ENCODE data around the gene GSTM4.

GSTM4 gene

GRCh38 chr1:109655615-109656519 lies at the start of gene GSTM4:
GSTM4 (plus strand) TSS chr1:109656099; CDS start chr1:109656390, 291 bp downstream.
- peak; percentile 26 for DNase-seq (ENCODE audit: low read depth, low spot score)

GRCh38 chr1:109609881-109610280 lies 46.0 kb upstream of the GSTM4 start:
- no peak for DNase-seq (ENCODE audit: low read depth, low spot score)

GRCh38 chr1:109610609-109611307 lies 45.1 kb upstream of the GSTM4 start:
- no peak for DNase-seq (ENCODE audit: low read depth, low spot score)

GRCh38 chr1:109611308-109611990 lies 44.5 kb upstream of the GSTM4 start:
- DNase-seq (ENCODE audit: low read depth, low spot score), result no peak

GRCh38 chr1:109613361-109614147 lies 42.3 kb upstream of the GSTM4 start:
- DNase-seq (ENCODE audit: low read depth, low spot score), result no peak

- no peak for DNase-seq (ENCODE audit: low read depth, low spot score)
Measured at GRCh38 chr1:109615879-109616278, 40.0 kb upstream of the GSTM4 start.

- DNase-seq (ENCODE audit: low read depth, low spot score), result no peak
Measured at GRCh38 chr1:109616391-109616790, 39.5 kb upstream of the GSTM4 start.

- no peak for DNase-seq (ENCODE audit: low read depth, low spot score)
Measured at GRCh38 chr1:109617291-109617801, 38.6 kb upstream of the GSTM4 start.

GRCh38 chr1:109618661-109619575 lies 37.0 kb upstream of the GSTM4 start:
- DNase-seq (ENCODE audit: low read depth, low spot score), result no peak

- DNase-seq (ENCODE audit: low read depth, low spot score), result peak; percentile 37
Measured at GRCh38 chr1:109619576-109620400, 36.1 kb upstream of the GSTM4 start, which contains the start of the genes AMPD2 and GNAT2. AMPD2 (plus strand) TSS chr1:109619837; CDS start chr1:109621176, 1,339 bp downstream. GNAT2 (minus strand) TSS chr1:109619616; CDS start chr1:109612870, 6,746 bp downstream.

- DNase-seq (ENCODE audit: low read depth, low spot score), result no peak
Measured at GRCh38 chr1:109620401-109620791, 35.5 kb upstream of the GSTM4 start.

- DNase-seq (ENCODE audit: low read depth, low spot score), result peak; percentile 94
Measured at GRCh38 chr1:109620841-109621286, 35.0 kb upstream of the GSTM4 start.

GRCh38 chr1:109621379-109622136 lies 34.3 kb upstream of the GSTM4 start:
- no peak for DNase-seq (ENCODE audit: low read depth, low spot score)

GRCh38 chr1:109622137-109622892 lies 33.6 kb upstream of the GSTM4 start:
- DNase-seq (ENCODE audit: low read depth, low spot score), result no peak

- no peak for DNase-seq (ENCODE audit: low read depth, low spot score)
Measured at GRCh38 chr1:109622895-109623294, 33.0 kb upstream of the GSTM4 start.

- no peak for DNase-seq (ENCODE audit: low read depth, low spot score)
Measured at GRCh38 chr1:109623601-109624161, 32.2 kb upstream of the GSTM4 start.

Data from activated naive CD8-positive, alpha-beta T cell treated with anti-CD3 and anti-CD28 coated beads, Interleukin-2, amount 50 U/mL, for 16 hours (primary cell).